IMR-90 (cell line): ENCODE measurements around the gene NUDT12. TPM values are rescaled to one million over a fixed set of nuclear protein-coding genes. Genes with fewer than 3 reads are reported as not detected.

Experiments
- ATAC-seq: fragments of 200-7000 bp; cut with Tn5 transposase; 2 replicates; pipeline ENCODE4 v1.9.1; 2020; ENCODE audit warnings: low read depth, mild to moderate bottlenecking, moderate library complexity
- BruUV-seq: library from RNA; stranded (reverse); fragments of 400-500 nt; replicated peaks from 2 replicates; lab custom pipeline; 2021; lab: Mats Ljungman, UMichigan
- CTCF ChIA-PET: fragments of 300-600 bp; formaldehyde crosslinking; extraction: SDS; loops from one replicate; lab custom pipeline; 2021; ENCODE audit warnings: antibody characterized with exemption; lab: Yijun Ruan, JAX
- POLR2A ChIA-PET: fragments of 300-600 bp; sonication (Branson Sonifier 250); formaldehyde crosslinking; loops from one replicate; lab custom pipeline; 2022; ENCODE audit warnings: antibody characterized with exemption; ENCODE audit not compliant: unreplicated experiment; lab: Charles Lee
- DNase-seq: peaks from one replicate; pipeline ENCODE4 v3.0.0; 2013
- H2AFZ ChIP-seq: replicated peaks from 2 replicates; pipeline ENCODE3; 2013; ENCODE audit warnings: low read length, mild to moderate bottlenecking; ENCODE audit not compliant: poor library complexity
- H2AK5ac ChIP-seq: 2 replicates; pipeline ENCODE4 v1.6.1; 2013; ENCODE audit warnings: low read depth, low read length, inconsistent platforms
- H2AK9ac ChIP-seq: replicated peaks from 2 replicates; pipeline ENCODE3; 2013; ENCODE audit warnings: mild to moderate bottlenecking, low read depth, low read length, moderate library complexity; ENCODE audit not compliant: poor library complexity
- H2BK120ac ChIP-seq: 2 replicates; pipeline ENCODE4 v1.6.1; 2013; ENCODE audit warnings: low read depth, low read length, inconsistent platforms
- H2BK15ac ChIP-seq: 3 replicates; pipeline ENCODE4 v1.6.1; 2013; ENCODE audit warnings: low read depth, low read length, inconsistent platforms
- H2BK20ac ChIP-seq: 2 replicates; pipeline ENCODE4 v1.6.1; 2013; ENCODE audit warnings: low read depth, mild to moderate bottlenecking, inconsistent platforms, low read length, moderate library complexity
- H2BK5ac ChIP-seq: 2 replicates; pipeline ENCODE4 v1.6.1; 2013; ENCODE audit warnings: mild to moderate bottlenecking, low read depth, low read length, inconsistent platforms; ENCODE audit not compliant: poor library complexity, severe bottlenecking
- H3K14ac ChIP-seq: replicated peaks from 2 replicates; pipeline ENCODE4 v1.6.1; 2013; ENCODE audit warnings: low read depth, low read length, inconsistent platforms
- H3K18ac ChIP-seq: 2 replicates; pipeline ENCODE4 v1.6.1; 2013; ENCODE audit warnings: low read depth, low read length, control low read depth
- H3K23ac ChIP-seq: 2 replicates; pipeline ENCODE4 v1.6.1; 2013; ENCODE audit warnings: low read depth, low read length, inconsistent platforms
- H3K27ac ChIP-seq: 2 replicates; pipeline ENCODE4 v1.5.1; 2013; ENCODE audit warnings: mild to moderate bottlenecking, control low read depth, low read length; ENCODE audit not compliant: insufficient read depth
- H3K27me3 ChIP-seq: 2 replicates; pipeline ENCODE4 v1.6.1; 2013; ENCODE audit warnings: low read length; ENCODE audit not compliant: control insufficient read depth, insufficient read depth
- H3K36me3 ChIP-seq: 2 replicates; pipeline ENCODE4 v1.6.1; 2013; ENCODE audit warnings: low read length, mixed read lengths; ENCODE audit not compliant: control insufficient read depth, insufficient read depth
- H3K4ac ChIP-seq: 2 replicates; pipeline ENCODE4 v1.6.1; 2013; ENCODE audit warnings: low read depth, low read length, inconsistent platforms
- H3K4me1 ChIP-seq: 2 replicates; pipeline ENCODE4 v1.6.1; 2013; ENCODE audit warnings: low read length, mixed read lengths; ENCODE audit not compliant: control insufficient read depth, insufficient read depth
- H3K4me2 ChIP-seq: 2 replicates; pipeline ENCODE4 v1.6.1; 2013; ENCODE audit warnings: low read depth, mild to moderate bottlenecking, control low read depth, low read length, moderate library complexity
- H3K4me3 ChIP-seq: 2 replicates; pipeline ENCODE4 v1.5.1; 2013; ENCODE audit warnings: low read depth, mild to moderate bottlenecking, control low read depth, low read length, moderate library complexity; ENCODE audit not compliant: insufficient read depth
- H3K56ac ChIP-seq: 2 replicates; pipeline ENCODE4 v1.6.1; 2013; ENCODE audit warnings: low read length, inconsistent platforms; ENCODE audit not compliant: insufficient read depth; ENCODE audit errors: extremely low read depth
- H3K79me1 ChIP-seq, 2 experiments: 2 replicates each; pipeline ENCODE4 v1.6.1; 2013; ENCODE audit warnings: low read length in 2 of 2, inconsistent platforms in 1 of 2, low read depth in 1 of 2
- H3K9ac ChIP-seq: 2 replicates; pipeline ENCODE4 v1.6.1; 2013; ENCODE audit warnings: low read depth, low read length, control low read depth
- H3K9me1 ChIP-seq: 2 replicates; pipeline ENCODE4 v1.6.1; 2013; ENCODE audit warnings: low read length, inconsistent platforms; ENCODE audit not compliant: insufficient read depth
- H3K9me3 ChIP-seq: 2 replicates; pipeline ENCODE4 v1.6.1; 2013; ENCODE audit warnings: low read length; ENCODE audit not compliant: control insufficient read depth, insufficient read depth
- H4K20me1 ChIP-seq: 2 replicates; pipeline ENCODE4 v1.6.1; 2013; ENCODE audit warnings: low read length, inconsistent platforms; ENCODE audit not compliant: insufficient read depth
- H4K5ac ChIP-seq: 2 replicates; pipeline ENCODE4 v1.6.1; 2013; ENCODE audit warnings: mild to moderate bottlenecking, low read depth, low read length, control low read depth
- H4K8ac ChIP-seq, 2 experiments: 2 replicates each; pipeline ENCODE4 v1.6.1; 2013; ENCODE audit warnings: low read depth in 2 of 2, low read length in 2 of 2, control low read depth in 1 of 2, inconsistent platforms in 1 of 2
- H4K91ac ChIP-seq: 2 replicates; pipeline ENCODE4 v1.6.1; 2013; ENCODE audit warnings: low read depth, low read length, inconsistent platforms; ENCODE audit not compliant: insufficient read depth
- CEBPB ChIP-seq: IDR thresholded peaks from 2 replicates; pipeline ENCODE4 v1.6.1; 2012; ENCODE audit warnings: low read depth, low read length, improper control_type of control experiment
- MAZ ChIP-seq: IDR thresholded peaks from 2 replicates; pipeline ENCODE4 v1.6.1; 2012; ENCODE audit warnings: low read depth, mild to moderate bottlenecking, low read length, improper control_type of control experiment, moderate library complexity, borderline replicate concordance
- NFE2L2 ChIP-seq: fragments of 150-350 bp; IDR thresholded peaks from 2 replicates; pipeline ENCODE4 v1.6.1; 2016; ENCODE audit warnings: low read depth, mild to moderate bottlenecking, low read length
- RCOR1 ChIP-seq: IDR thresholded peaks from 2 replicates; pipeline ENCODE4 v1.6.1; 2012; ENCODE audit warnings: mild to moderate bottlenecking, low read length, improper control_type of control experiment; ENCODE audit not compliant: insufficient replicate concordance
- SMC3 ChIP-seq: fragments of 150-350 bp; IDR thresholded peaks from 2 replicates; pipeline ENCODE4 v1.6.1; 2016; ENCODE audit warnings: low read depth, mild to moderate bottlenecking, antibody characterized with exemption, low read length, moderate library complexity
- dilution Hi-C: fragments of 300-500 bp; cut with HindIII; formaldehyde crosslinking; loops from one replicate; pipeline ENCODE4 v1.14.3; 2018; ENCODE audit warnings: low sequenced_read_pairs; ENCODE audit not compliant: unreplicated experiment
- in situ Hi-C: fragments of 300-500 bp; cut with MboI; formaldehyde crosslinking; loops from 3 replicates; pipeline ENCODE4 v1.14.3; 2019; ENCODE audit warnings: low sequenced_read_pairs, inconsistent platforms, mixed read lengths
- intact Hi-C: fragments of 100-400 bp; cut with micrococcal nuclease; formaldehyde crosslinking; loops from 2 replicates; pipeline ENCODE4 v1.10.0; 2022
- polyA plus RNA-seq, 3 experiments: library from polyadenylated mRNA; depleted of rRNA; stranded (reverse); fragments of >200 nt; gene quantifications; 2 replicates each; pipeline ENCODE4 v1.2.3, GENCODE V29; 2012; ENCODE audit warnings: low replicate concordance in 1 of 3
- total RNA-seq: library from RNA; depleted of rRNA; stranded (reverse); fragments of >200 nt; gene quantifications from 2 replicates; pipeline ENCODE4 v1.2.3, GENCODE V29; 2012
- TF ChIP-seq, protein P1 (sequence below): fragments of 150-350 bp; IDR thresholded peaks from 2 replicates; pipeline ENCODE4 v1.6.1; 2016; ENCODE audit warnings: low read depth, mild to moderate bottlenecking, low read length, moderate library complexity, borderline replicate concordance
- TF ChIP-seq, protein P2 (sequence below): conservative IDR thresholded peaks from 2 replicates; pipeline ENCODE4 v1.5.1; 2012; ENCODE audit warnings: mild to moderate bottlenecking, low read depth, low read length, improper control_type of control experiment

The NUDT12 gene
- total and polyA plus RNA-seq, 2 of the 4 experiments (the other 2 are of a cell fraction) = 3.7 to 5.9 TPM

DNA sequence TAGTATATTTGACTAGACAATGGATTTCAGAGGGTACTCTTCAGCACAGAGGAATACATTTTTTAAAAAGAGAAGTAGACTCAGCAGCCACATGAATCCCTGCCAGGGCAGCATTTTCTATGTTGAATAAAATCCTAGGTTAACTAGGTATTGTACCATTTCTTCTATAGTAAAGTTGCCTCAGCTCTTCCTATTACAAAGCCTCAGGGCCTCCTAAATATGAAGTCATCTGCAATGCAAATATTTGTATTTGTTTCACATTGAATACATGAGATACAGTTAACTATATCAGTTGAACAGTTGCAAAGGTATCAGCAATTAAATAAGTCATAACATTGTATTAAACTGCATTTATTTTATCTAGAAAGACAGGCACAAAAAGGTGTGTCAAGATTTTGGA is 59.5 kb downstream of the NUDT12 start:
- CTCF ChIA-PET = no interaction called here
- Histone ChIP-seq H3K9me1 (no peaks in the 10 kb centered on the region), H3K56ac (no peak overlapping the region), H3K14ac (no peak overlapping the region), H3K4me2 (no peak overlapping the region), H3K9me3 (no peaks in the 10 kb centered on the region), H2BK120ac (no peak overlapping the region), H2AK5ac (no peak overlapping the region), H3K18ac (no peak overlapping the region), H4K5ac (no peak overlapping the region), H3K36me3 (no peaks in the 10 kb centered on the region), H4K20me1 (no peaks in the 10 kb centered on the region), H4K91ac (no peak overlapping the region), H3K4ac (no peak overlapping the region), H3K4me1 (no peaks in the 10 kb centered on the region; the same call in 1 of the 2 replicates), H3K27me3 (peaks cover 2% of the 10 kb centered on the region; the same call in 1 of the 2 replicates), H4K8ac (no peak overlapping the region), H3K9ac (no peak overlapping the region), H3K23ac (no peak overlapping the region), H2BK5ac (no peak overlapping the region), H2AFZ (no peak overlapping the region), H3K27ac (no peak overlapping the region), H2BK20ac (no peak overlapping the region), H3K4me3 (no peak overlapping the region), H2BK15ac (no peak overlapping the region), H2AK9ac (no peak overlapping the region), H3K79me1 (no peaks in the 10 kb centered on the region)
- dilution Hi-C loops = no loop called here
- DNase-seq (no peak), ATAC-seq (no peak)
- POLR2A ChIA-PET = no interaction called here
- intact Hi-C loops = no loop called here
- TF ChIP-seq NFE2L2 = no peak
- TF ChIP-seq SMC3 = no peak
- TF ChIP-seq, protein P1, sequence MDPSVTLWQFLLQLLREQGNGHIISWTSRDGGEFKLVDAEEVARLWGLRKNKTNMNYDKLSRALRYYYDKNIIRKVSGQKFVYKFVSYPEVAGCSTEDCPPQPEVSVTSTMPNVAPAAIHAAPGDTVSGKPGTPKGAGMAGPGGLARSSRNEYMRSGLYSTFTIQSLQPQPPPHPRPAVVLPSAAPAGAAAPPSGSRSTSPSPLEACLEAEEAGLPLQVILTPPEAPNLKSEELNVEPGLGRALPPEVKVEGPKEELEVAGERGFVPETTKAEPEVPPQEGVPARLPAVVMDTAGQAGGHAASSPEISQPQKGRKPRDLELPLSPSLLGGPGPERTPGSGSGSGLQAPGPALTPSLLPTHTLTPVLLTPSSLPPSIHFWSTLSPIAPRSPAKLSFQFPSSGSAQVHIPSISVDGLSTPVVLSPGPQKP = no peak
- TF ChIP-seq MAZ = no peak
- TF ChIP-seq, protein P2, sequence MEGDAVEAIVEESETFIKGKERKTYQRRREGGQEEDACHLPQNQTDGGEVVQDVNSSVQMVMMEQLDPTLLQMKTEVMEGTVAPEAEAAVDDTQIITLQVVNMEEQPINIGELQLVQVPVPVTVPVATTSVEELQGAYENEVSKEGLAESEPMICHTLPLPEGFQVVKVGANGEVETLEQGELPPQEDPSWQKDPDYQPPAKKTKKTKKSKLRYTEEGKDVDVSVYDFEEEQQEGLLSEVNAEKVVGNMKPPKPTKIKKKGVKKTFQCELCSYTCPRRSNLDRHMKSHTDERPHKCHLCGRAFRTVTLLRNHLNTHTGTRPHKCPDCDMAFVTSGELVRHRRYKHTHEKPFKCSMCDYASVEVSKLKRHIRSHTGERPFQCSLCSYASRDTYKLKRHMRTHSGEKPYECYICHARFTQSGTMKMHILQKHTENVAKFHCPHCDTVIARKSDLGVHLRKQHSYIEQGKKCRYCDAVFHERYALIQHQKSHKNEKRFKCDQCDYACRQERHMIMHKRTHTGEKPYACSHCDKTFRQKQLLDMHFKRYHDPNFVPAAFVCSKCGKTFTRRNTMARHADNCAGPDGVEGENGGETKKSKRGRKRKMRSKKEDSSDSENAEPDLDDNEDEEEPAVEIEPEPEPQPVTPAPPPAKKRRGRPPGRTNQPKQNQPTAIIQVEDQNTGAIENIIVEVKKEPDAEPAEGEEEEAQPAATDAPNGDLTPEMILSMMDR = no peak
- no peak for TF ChIP-seq CEBPB
- no peak for TF ChIP-seq RCOR1
- in situ Hi-C loops = no loop called here
- no TSS peak for BruUV-seq
